HFFc6 (cell line): ENCODE data around the gene NFE2L3. TPM values are rescaled to one million over a fixed set of nuclear protein-coding genes. Genes with fewer than 3 reads are reported as not detected.
"Not testable (repeated sequence)": the region's sequence is repeated elsewhere in the genome, so short reads cannot be mapped to it uniquely, and the experiment has no call there.

Experiments used
- DNase-seq: peaks from one replicate; pipeline ENCODE4 v3.0.0-alpha.2; 2018
- H3K27ac Mint-ChIP-seq: 2 replicates; pipeline ENCODE4 v1.8.0; 2020; ENCODE audit warnings: mild to moderate bottlenecking, mixed read lengths
- H3K27me3 Mint-ChIP-seq: 2 replicates; pipeline ENCODE4 v1.8.0; 2021; ENCODE audit warnings: mild to moderate bottlenecking, moderate library complexity, mixed read lengths; ENCODE audit not compliant: insufficient read depth
- H3K36me3 Mint-ChIP-seq: 2 replicates; pipeline ENCODE4 v1.8.0; 2021; ENCODE audit warnings: low read depth, mixed read lengths
- H3K4me1 Mint-ChIP-seq: 2 replicates; pipeline ENCODE4 v1.8.0; 2020; ENCODE audit warnings: low read depth, mixed read lengths
- H3K4me3 Mint-ChIP-seq: 2 replicates; pipeline ENCODE4 v1.8.0; 2020; ENCODE audit warnings: mild to moderate bottlenecking, moderate library complexity, mixed read lengths
- H3K9me3 Mint-ChIP-seq: 2 replicates; pipeline ENCODE4 v1.8.0; 2020; ENCODE audit warnings: mild to moderate bottlenecking, mixed read lengths
- total RNA-seq, 6 experiments: library from RNA; stranded (reverse); fragmentation: NEBNext Ultra II Directional; extraction: Animal tissue kit (Norgen Biotek cat#: 25700); gene quantifications; 2 replicates in 1 of 6; 3 replicates in 5 of 6; pipeline ENCODE4 v1.2.3, GENCODE V29; 2021
- TF ChIP-seq, protein P1 (sequence below): fragments of 200-600 bp; sonication (generic); IDR thresholded peaks from 2 replicates; pipeline ENCODE4 v1.5.0; 2021; ENCODE audit warnings: antibody characterized with exemption, mild to moderate bottlenecking

NFE2L3 gene
- total RNA-seq, 6 experiments from 2014 or later: 2.3 to 6.5 (median 2.7) TPM

GRCh38 chr7:26191974-26192479, 40.0 kb downstream of the NFE2L3 start:
- H3K27ac Mint-ChIP-seq: peak overlapping the region; percentile 79

DNA sequence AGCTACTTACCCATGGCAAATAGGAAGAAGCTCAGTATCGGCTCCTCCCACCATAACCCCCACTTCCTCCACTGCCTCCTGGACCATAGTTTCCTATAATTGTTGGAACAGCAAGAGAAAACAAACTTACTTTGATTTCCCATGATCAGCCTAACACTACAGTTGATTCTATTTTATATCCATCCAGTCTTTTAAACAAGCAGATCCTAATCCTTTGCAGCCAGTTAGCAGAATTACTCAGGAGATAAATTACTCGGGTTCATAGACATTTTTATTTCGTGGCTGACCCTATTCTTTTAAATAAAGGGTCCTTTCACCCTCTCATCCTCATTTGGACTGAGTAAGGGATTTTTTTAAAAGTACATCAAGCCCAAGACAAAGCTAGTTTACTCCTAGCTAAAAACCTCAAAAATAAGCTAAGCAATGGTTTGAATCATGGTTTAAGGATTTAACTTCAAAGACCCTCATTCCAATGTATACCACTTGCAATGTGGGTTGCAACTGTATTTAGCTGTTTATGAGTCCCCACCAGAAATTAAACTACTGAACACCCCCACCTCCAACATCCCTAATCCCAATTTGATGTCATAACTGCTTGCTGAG, 40.6 kb downstream of the NFE2L3 start:
- H3K9me3 Mint-ChIP-seq: no peaks in the 10 kb centered on the region
- peaks cover 84% of the 10 kb centered on the region for H3K4me1 Mint-ChIP-seq
- peaks cover 89% of the 10 kb centered on the region for H3K36me3 Mint-ChIP-seq
- DNase-seq: no peak
- peak overlapping the region; percentile 60 for H3K4me3 Mint-ChIP-seq
- TF ChIP-seq, protein P1, sequence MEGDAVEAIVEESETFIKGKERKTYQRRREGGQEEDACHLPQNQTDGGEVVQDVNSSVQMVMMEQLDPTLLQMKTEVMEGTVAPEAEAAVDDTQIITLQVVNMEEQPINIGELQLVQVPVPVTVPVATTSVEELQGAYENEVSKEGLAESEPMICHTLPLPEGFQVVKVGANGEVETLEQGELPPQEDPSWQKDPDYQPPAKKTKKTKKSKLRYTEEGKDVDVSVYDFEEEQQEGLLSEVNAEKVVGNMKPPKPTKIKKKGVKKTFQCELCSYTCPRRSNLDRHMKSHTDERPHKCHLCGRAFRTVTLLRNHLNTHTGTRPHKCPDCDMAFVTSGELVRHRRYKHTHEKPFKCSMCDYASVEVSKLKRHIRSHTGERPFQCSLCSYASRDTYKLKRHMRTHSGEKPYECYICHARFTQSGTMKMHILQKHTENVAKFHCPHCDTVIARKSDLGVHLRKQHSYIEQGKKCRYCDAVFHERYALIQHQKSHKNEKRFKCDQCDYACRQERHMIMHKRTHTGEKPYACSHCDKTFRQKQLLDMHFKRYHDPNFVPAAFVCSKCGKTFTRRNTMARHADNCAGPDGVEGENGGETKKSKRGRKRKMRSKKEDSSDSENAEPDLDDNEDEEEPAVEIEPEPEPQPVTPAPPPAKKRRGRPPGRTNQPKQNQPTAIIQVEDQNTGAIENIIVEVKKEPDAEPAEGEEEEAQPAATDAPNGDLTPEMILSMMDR: no peak
- H3K27ac Mint-ChIP-seq: peak overlapping the region; percentile 79
- peaks cover 11% of the 10 kb centered on the region for H3K27me3 Mint-ChIP-seq

More at GRCh38 chr7:26191974-26192479, 40.0 kb downstream of the NFE2L3 start:
- Mint-ChIP-seq H3K9me3 (no peaks in the 10 kb centered on the region), H3K4me1 (peaks cover 84% of the 10 kb centered on the region), H3K4me3 (peak overlapping the region; percentile 45), H3K36me3 (peaks cover 90% of the 10 kb centered on the region), H3K27me3 (peaks cover 11% of the 10 kb centered on the region)
- TF ChIP-seq, protein P1: no peak
- no peak for DNase-seq

DNA sequence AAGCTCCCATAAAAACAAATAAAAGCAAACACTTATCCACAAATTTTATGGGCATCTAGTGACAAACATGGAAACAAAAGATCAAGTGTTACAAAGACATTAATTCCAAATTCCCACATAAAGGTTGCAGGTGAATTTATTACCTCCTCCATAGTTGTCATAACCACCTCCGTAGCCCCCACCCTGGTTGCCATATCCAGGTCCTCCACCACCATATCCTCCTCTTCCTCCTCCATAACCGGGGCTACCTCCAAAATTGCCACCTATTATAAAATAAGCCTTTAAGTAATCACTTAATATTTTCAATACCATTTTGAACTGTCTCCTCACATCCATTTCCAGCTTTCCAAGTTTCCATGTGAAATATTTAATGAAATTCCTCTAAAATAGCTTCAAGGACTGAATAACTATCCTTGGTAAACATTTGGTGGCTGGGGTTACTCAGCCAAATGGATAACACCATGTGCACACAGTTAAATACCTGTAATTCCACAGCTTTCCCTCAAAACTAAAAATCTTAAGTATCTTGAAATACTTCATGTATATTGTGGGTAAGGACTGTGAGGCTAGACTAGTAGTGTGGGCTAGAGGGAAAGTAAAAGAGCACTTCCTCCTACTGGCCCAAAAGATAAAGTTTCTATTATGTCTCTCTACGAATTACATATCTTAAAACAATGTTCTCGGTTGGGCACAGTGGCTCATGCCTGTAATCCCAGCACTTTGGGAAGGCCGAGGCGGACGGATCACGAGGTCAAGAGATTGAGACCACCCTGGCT, 41.6 kb downstream of the NFE2L3 start:
- Mint-ChIP-seq H3K36me3 (peaks cover 87% of the 10 kb centered on the region), H3K4me1 (peaks cover 77% of the 10 kb centered on the region)
- no peak for DNase-seq

GRCh38 chr7:26194764-26195163, 42.8 kb downstream of the NFE2L3 start:
- not testable (repeated sequence) for H3K9me3 Mint-ChIP-seq, DNase-seq
- peak overlapping the region; percentile 79 for H3K27ac Mint-ChIP-seq
- H3K4me1 Mint-ChIP-seq: peaks cover 67% of the 10 kb centered on the region
- peak overlapping the region; percentile 60; the same call in 1 of the 2 replicates for H3K4me3 Mint-ChIP-seq
- peaks cover 22% of the 10 kb centered on the region for H3K27me3 Mint-ChIP-seq
- peaks cover 88% of the 10 kb centered on the region for H3K36me3 Mint-ChIP-seq

More for the DNA sequence above, 41.6 kb downstream of the NFE2L3 start:
- H3K4me3 Mint-ChIP-seq: peak overlapping the region; percentile 60
- H3K27ac Mint-ChIP-seq: peak overlapping the region; percentile 79
- H3K9me3 Mint-ChIP-seq: no peaks in the 10 kb centered on the region
- TF ChIP-seq, protein P1: no peak
- H3K27me3 Mint-ChIP-seq: peaks cover 12% of the 10 kb centered on the region

DNA sequence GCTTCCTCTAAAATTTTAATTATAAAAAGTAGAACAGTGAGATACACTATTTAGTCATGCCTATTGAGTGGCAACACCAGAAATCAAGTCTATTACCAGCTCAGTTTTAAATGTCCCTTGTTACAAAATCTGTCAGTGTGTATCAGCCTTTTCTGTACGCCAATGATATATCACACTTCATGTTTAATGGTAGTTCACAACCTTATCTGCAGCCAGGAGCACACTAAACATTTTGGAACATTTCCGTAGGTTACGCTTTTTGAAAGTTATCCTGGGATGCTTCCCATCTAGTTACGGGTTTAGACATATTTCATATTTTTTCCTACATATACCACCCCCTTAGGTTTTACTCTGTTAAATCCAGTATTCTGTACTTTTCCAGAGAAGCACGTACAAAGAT, 43.2 kb downstream of the NFE2L3 start:
- no peak for DNase-seq
- H3K4me1 Mint-ChIP-seq: peaks cover 65% of the 10 kb centered on the region
- peaks cover 88% of the 10 kb centered on the region for H3K36me3 Mint-ChIP-seq
- TF ChIP-seq, protein P1: no peak
- H3K27me3 Mint-ChIP-seq: peaks cover 26% of the 10 kb centered on the region
- H3K9me3 Mint-ChIP-seq: peaks cover 7% of the 10 kb centered on the region
- H3K4me3 Mint-ChIP-seq: peak overlapping the region; percentile 100
- peak overlapping the region; percentile 73 for H3K27ac Mint-ChIP-seq
